CD4-positive, alpha-beta T cell treated with Interleukin-12 subunit alpha and Interleukin-12 subunit beta, for 1 hour (primary cell): ENCODE results near the gene ATXN7L1.
"Not testable (repeated sequence)": the region's sequence is repeated elsewhere in the genome, so short reads cannot be mapped to it uniquely, and the experiment has no call there.

Experiments used
- DNase-seq: peaks from one replicate; pipeline ENCODE4 v3.0.0-alpha.2; 2020

ATXN7L1 gene

GRCh38 chr7:105724688-105725087 is 151.7 kb downstream of the ATXN7L1 start:
- DNase-seq: no peak

- no peak for DNase-seq
Measured at GRCh38 chr7:105723572-105723971, 152.8 kb downstream of the ATXN7L1 start.

GRCh38 chr7:105721571-105722104 is 154.8 kb downstream of the ATXN7L1 start:
- DNase-seq: no peak

- DNase-seq: no peak
Measured at GRCh38 chr7:105719919-105720318, 156.5 kb downstream of the ATXN7L1 start.

GRCh38 chr7:105719395-105719794 is 157.0 kb downstream of the ATXN7L1 start:
- DNase-seq: no peak

- no peak for DNase-seq
Measured at GRCh38 chr7:105718511-105718925, 157.9 kb downstream of the ATXN7L1 start.

- DNase-seq: no peak
Measured at GRCh38 chr7:105715528-105715927, 160.9 kb downstream of the ATXN7L1 start.

GRCh38 chr7:105713488-105714465 is 162.6 kb downstream of the ATXN7L1 start:
- DNase-seq: no peak

- no peak for DNase-seq
Measured at GRCh38 chr7:105712877-105713276, 163.5 kb downstream of the ATXN7L1 start.

GRCh38 chr7:105711726-105712402 is 164.5 kb downstream of the ATXN7L1 start:
- DNase-seq: no peak

GRCh38 chr7:105710720-105711119 is 165.7 kb downstream of the ATXN7L1 start:
- DNase-seq: not testable (repeated sequence)

GRCh38 chr7:105708763-105709080 is 167.7 kb downstream of the ATXN7L1 start:
- no peak for DNase-seq

- DNase-seq: peak; percentile 12
Measured at GRCh38 chr7:105707967-105708762, 168.2 kb downstream of the ATXN7L1 start.

GRCh38 chr7:105707381-105707780 is 169.0 kb downstream of the ATXN7L1 start:
- DNase-seq: no peak

- no peak for DNase-seq
Measured at GRCh38 chr7:105705427-105705826, 171.0 kb downstream of the ATXN7L1 start.

- DNase-seq: no peak
Measured at GRCh38 chr7:105703207-105703930, 173.0 kb downstream of the ATXN7L1 start.

GRCh38 chr7:105699568-105700236 is 176.7 kb downstream of the ATXN7L1 start:
- DNase-seq: no peak

GRCh38 chr7:105698531-105698930 is 177.9 kb downstream of the ATXN7L1 start:
- DNase-seq: no peak

- no peak for DNase-seq
Measured at GRCh38 chr7:105697753-105698152, 178.6 kb downstream of the ATXN7L1 start.

- DNase-seq: not testable (repeated sequence)
Measured at GRCh38 chr7:105697169-105697568, 179.2 kb downstream of the ATXN7L1 start.

- DNase-seq: no peak
Measured at GRCh38 chr7:105693576-105693975, 182.8 kb downstream of the ATXN7L1 start.
